ENCODE measurements around the gene DCAF15. TPM values are rescaled to one million over a fixed set of nuclear protein-coding genes. Genes with fewer than 3 reads are reported as not detected.

The DCAF15 gene
- total RNA-seq, 2 donors from 2014 or later: 7.0 to 20.4 TPM

DNA sequence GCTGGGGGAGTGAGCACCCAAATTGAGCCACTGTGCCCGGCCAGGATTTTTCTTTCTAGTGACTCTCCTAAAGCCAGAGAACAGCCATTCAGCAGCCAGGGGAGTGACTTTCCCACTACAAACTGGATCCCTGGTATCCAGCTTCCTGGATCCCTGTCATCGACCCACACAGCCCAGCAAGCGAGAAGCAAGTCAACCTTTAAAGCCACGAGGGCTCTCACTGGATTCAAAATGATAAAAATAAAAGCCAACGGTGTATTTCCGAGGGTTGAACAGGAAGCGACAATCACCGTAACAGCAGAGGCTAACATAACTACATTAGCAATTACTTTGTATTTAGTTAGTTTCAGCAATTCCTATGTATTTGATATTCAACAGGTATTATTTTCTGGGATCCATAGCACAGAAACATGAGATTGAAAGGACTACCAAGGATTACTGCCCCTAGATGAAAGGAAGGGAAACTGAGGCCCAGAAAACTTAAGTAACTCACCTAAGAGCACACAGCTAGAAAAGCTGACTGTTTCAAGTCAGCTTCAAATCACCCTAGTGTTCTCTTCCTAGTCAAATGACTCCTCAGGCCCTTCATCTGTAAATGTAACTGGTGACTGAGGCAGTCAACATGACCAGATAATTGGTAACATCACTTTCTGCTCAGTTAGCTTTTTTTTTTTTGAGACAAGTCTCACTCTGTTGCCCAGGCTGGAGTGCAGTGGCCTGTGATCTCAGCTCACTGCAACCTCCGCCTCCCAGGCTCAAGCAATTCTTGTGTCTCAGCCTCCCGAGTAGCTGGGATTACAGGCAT is 51.1 kb downstream of the DCAF15 start:
- Histone ChIP-seq H3K36me3 (replicated peaks in 1 of 2; ENCODE audit: insufficient read depth in 1 of 2, low read depth in 2 of 2) (no peaks in the 10 kb centered on the region), H3K9me3 (no peaks in the 10 kb centered on the region), H3K27me3 (no peaks in the 10 kb centered on the region), H3K4me1 (peaks cover 41% of the 10 kb centered on the region), H3K27ac (peak overlapping the region in 3 of 4 donors; percentile 95 to 100 (median 99)), H3K4me3 (no peak overlapping the region)
- ATAC-seq: no peak
- 56 to 60% methylated on average over 10 of the region's 10 CpGs for WGBS, 2 donors
- DNase-seq: no peak
- TF ChIP-seq, protein P1, sequence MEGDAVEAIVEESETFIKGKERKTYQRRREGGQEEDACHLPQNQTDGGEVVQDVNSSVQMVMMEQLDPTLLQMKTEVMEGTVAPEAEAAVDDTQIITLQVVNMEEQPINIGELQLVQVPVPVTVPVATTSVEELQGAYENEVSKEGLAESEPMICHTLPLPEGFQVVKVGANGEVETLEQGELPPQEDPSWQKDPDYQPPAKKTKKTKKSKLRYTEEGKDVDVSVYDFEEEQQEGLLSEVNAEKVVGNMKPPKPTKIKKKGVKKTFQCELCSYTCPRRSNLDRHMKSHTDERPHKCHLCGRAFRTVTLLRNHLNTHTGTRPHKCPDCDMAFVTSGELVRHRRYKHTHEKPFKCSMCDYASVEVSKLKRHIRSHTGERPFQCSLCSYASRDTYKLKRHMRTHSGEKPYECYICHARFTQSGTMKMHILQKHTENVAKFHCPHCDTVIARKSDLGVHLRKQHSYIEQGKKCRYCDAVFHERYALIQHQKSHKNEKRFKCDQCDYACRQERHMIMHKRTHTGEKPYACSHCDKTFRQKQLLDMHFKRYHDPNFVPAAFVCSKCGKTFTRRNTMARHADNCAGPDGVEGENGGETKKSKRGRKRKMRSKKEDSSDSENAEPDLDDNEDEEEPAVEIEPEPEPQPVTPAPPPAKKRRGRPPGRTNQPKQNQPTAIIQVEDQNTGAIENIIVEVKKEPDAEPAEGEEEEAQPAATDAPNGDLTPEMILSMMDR (IDR thresholded peaks at IDR 0.05): no peak
- TF ChIP-seq POLR2A (IDR thresholded peaks at IDR 0.05): no peak
- intact Hi-C loops (cut with DNase I): no loop called here

DNA sequence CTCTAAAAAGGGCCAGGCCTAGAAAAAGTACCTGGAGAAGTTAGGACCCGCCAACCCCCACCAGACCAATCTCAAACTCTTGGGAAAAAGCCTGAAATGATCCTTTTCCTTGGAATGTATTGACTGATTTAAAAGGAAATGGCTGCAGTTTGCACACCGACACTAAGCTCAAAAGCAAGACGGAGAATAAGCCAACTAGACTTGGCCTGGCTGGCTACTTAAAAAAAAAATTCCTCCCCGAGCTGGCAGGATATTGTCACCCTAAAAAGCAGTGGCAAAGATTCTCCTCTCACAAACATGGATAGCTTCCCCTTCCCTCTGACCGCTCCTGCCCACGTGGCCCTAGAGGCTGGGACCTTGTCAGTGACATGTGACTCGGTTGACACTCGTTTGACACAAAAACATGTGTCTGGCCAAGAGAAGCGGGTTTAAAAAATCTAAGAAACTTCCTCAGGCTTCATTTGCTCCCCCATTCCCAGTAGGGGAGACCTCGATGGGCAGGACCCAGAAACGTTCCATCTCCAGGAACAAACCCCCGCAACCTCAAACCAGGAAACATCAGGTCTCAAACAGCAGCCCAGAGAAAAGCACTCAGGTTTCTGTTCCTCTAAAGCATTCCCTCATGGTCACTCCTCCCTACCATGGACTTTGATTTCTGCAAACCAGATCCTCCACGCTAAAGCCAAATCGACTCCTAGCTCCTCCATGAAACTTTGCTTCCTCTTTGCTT is 52.5 kb downstream of the DCAF15 start:
- TF ChIP-seq POLR2A (IDR thresholded peaks at IDR 0.05): peak in 2 of 3 donors; percentile 41 to 50
- TF ChIP-seq, protein P1 (IDR thresholded peaks at IDR 0.05): no peak
- DNase-seq (peak; percentile 74 to 83 (median 80)), ATAC-seq (peak; percentile 12)
- Histone ChIP-seq H3K4me1 (peaks cover 37% of the 10 kb centered on the region), H3K27ac (peak overlapping the region; percentile 95 to 100 (median 100)), H3K36me3 (replicated peaks in 1 of 2; ENCODE audit: insufficient read depth in 1 of 2, low read depth in 2 of 2) (no peaks in the 10 kb centered on the region), H3K27me3 (no peaks in the 10 kb centered on the region), H3K9me3 (no peaks in the 10 kb centered on the region), H3K4me3 (no peak overlapping the region)
- intact Hi-C loops (cut with DNase I): no loop called here
- WGBS, 2 donors: 2 to 3% methylated on average over 14 of the region's 14 CpGs

DNA sequence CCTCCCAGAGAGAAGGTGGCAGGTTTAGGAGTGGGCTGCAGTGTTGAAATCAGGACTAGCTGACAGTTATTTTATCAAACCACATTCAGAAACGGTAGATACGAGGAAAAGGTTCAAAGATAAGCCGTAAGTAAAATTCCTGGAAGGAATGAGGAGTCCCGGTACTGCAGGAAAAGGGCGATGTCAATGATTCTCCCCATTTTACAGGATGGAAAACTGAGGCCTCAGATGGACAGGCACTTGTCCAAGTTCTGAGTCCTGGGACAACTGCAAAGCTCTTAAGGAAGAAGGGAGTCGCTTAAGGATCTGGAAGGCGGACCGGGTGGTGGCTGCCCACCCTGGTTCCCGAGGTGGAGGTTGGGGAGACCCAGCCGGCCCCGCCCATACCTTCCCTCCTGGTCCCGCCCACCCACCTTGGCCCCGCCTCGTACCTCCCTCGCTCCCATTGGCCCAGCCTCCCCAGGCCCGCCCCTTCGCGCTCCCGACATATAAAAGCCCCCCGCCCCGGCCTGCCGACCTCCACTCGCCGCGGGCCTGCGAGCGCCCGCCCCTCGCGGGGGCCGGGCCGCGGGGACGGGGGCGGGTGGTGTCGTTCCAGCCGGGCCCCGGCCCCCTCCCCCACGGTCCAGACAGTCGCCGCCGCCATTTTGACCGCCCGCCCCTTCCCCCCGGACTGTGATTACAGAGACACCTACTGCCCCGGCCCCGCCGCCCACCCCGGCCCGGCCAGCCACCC is 53.2 kb downstream of the DCAF15 start:
- H3K36me3 ChIP-seq (replicated peaks in 1 of 2; ENCODE audit: insufficient read depth in 1 of 2, low read depth in 2 of 2): no peaks in the 10 kb centered on the region
- peak overlapping the region; percentile 95 to 100 (median 100) for H3K27ac ChIP-seq
- peak; percentile 93 to 96 (median 94) for DNase-seq
- H3K9me3 ChIP-seq: no peaks in the 10 kb centered on the region
- 3 to 7% methylated on average over 15 to 24 of the region's 50 CpGs for WGBS, 2 donors
- ATAC-seq: peak; percentile 62
- H3K27me3 ChIP-seq: no peaks in the 10 kb centered on the region
- intact Hi-C loops (cut with DNase I): no loop called here
- peak overlapping the region; percentile 42 to 50 for H3K4me3 ChIP-seq
- TF ChIP-seq, protein P1 (IDR thresholded peaks at IDR 0.05): no peak
- TF ChIP-seq POLR2A (IDR thresholded peaks at IDR 0.05): peak in 2 of 3 donors; percentile 23 to 33
- H3K4me1 ChIP-seq: peaks cover 37% of the 10 kb centered on the region

DNA sequence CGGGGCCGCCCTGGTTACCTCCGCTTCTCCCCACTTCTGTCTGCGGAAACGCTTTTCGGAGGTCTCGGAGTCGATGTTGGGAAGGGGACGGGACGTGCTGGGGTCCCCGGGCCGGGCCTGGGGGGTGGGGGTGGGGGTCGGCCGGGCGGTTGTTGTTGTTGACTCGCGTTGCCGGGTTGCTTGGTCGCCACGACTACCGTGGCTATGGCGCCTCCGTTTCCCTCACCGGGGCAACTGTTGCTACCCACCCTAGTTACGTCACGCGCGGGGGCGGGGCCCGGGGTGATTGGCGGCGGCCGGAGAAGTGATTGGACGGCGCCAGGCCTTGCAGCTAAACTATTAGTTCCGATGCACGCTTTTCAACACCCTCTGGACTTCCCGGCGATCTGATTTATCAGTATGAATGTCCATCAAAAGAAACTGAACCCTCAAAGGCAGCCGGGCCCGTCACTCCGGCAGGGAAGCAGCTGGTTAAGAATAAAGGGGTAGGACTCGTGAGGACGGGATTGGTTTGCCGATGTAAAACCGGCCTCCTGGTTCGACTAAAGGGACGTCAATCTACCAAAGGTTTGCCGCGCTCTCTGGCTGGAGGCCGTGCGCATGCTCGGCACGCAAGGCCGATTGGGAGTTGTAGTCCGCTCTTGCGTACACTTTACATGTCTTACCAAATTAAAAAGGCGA is 53.9 kb downstream of the DCAF15 start, which contains the start of gene RFX1:
TSS of gene RFX1 (minus strand) at position 236 of the 681 bp plus-strand sequence. CDS start 12,477 bp downstream, outside the sequence.
- peak within 1 kb of the TSS; percentile 95 to 100 (median 100) for H3K27ac ChIP-seq
- 0 to 1% methylated on average over 24 to 43 of the region's 58 CpGs for WGBS, 2 donors
- intact Hi-C loops (cut with DNase I): no loop called here
- H3K36me3 ChIP-seq (replicated peaks in 1 of 2; ENCODE audit: insufficient read depth in 1 of 2, low read depth in 2 of 2): no peaks in the 10 kb centered on the region
- no peaks in the 10 kb centered on the region for H3K27me3 ChIP-seq
- no peaks in the 10 kb centered on the region for H3K9me3 ChIP-seq
- DNase-seq (peak; percentile 99 to 100 (median 100)), ATAC-seq (peak; percentile 85)
- H3K4me3 ChIP-seq: peak within 1 kb of the TSS; percentile 50 to 66
- peaks cover 37% of the 10 kb centered on the region for H3K4me1 ChIP-seq
- TF ChIP-seq POLR2A (IDR thresholded peaks at IDR 0.05): no peak
- TF ChIP-seq, protein P1 (IDR thresholded peaks at IDR 0.05): no peak

Data from body of pancreas (tissue), 4 donors.